Upper lobe of left lung (tissue), 6 donors: ENCODE results near the gene PRKAG2. TPM values are rescaled to one million over a fixed set of nuclear protein-coding genes. Genes with fewer than 3 reads are reported as not detected.

Source experiments
- ATAC-seq, 2 donors: fragments of 200-7000 bp; cut with Tn5 transposase; one replicate each; pipeline ENCODE4 v1.9.1; 2022; ENCODE audit warnings: mild to moderate bottlenecking in 2 of 2, moderate library complexity in 2 of 2; ENCODE audit not compliant: low FRiP score in 2 of 2
- DNase-seq, 2 donors: peaks; one replicate each; pipeline ENCODE4 v3.0.0-alpha.2; 2019 to 2020
- H3K27ac ChIP-seq, 4 donors: fragments of 200-600 bp; sonication (generic); one replicate each; pipeline ENCODE4 v1.5.1; 2016 to 2019
- H3K27me3 ChIP-seq, 4 donors: fragments of 200-600 bp; sonication (generic); one replicate each; pipeline ENCODE4 v1.5.1; 2017 to 2019
- H3K36me3 ChIP-seq, 4 donors: fragments of 200-600 bp; sonication (generic); one replicate each; pipeline ENCODE4 v1.5.1; 2016 to 2019
- H3K4me1 ChIP-seq, 4 donors: fragments of 200-600 bp; sonication (generic); one replicate each; pipeline ENCODE4 v1.5.1; 2018 to 2019
- H3K4me3 ChIP-seq, 4 donors: fragments of 200-600 bp; sonication (generic); one replicate each; pipeline ENCODE4 v1.5.1; 2017 to 2019; ENCODE audit warnings: mild to moderate bottlenecking in 2 of 4, moderate library complexity in 1 of 4
- H3K9me3 ChIP-seq, 4 donors: fragments of 200-600 bp; sonication (generic); one replicate each; pipeline ENCODE4 v1.5.1; 2018 to 2019
- EP300 ChIP-seq, 4 donors: sonication (generic); formaldehyde crosslinking; IDR thresholded peaks; one replicate each; pipeline ENCODE4 v1.5.1; 2017; ENCODE audit warnings: antibody characterized with exemption in 4 of 4, control low read depth in 2 of 4
- POLR2A ChIP-seq, 4 donors: fragments of 450-650 bp; IDR thresholded peaks; one replicate each; pipeline ENCODE4 v1.5.1; 2016 to 2017; ENCODE audit warnings: antibody characterized with exemption in 4 of 4, mild to moderate bottlenecking in 2 of 4
- POLR2AphosphoS5 ChIP-seq, 2 donors: sonication (generic); formaldehyde crosslinking; IDR thresholded peaks; one replicate each; pipeline ENCODE4 v1.5.1; 2017; ENCODE audit warnings: antibody characterized with exemption in 2 of 2
- WGBS, 2 donors: methylation state at CpG; one replicate each; pipeline ENCODE4 v1.1.5; 2017 to 2018; 5-methylcytosine and 5-hydroxymethylcytosine counted together
- total RNA-seq, 6 donors: library from RNA; depleted of rRNA in 4 of 6; stranded (reverse); fragments of >200 nt in 4 of 6; gene quantifications; one replicate each; pipeline versions ENCODE4 v1.1.0 to v1.2.1, GENCODE V29; 2016 to 2021
- TF ChIP-seq, protein P1 (sequence below), 6 experiments: fragments of 450-650 bp in 4 of 6; fragments of 200-600 bp in 2 of 6; sonication (generic) in 2 of 6; IDR thresholded peaks; one replicate each; pipeline ENCODE4 v1.5.1; 2016 to 2019; ENCODE audit warnings: antibody characterized with exemption in 6 of 6
- donor health status: DM: no; HTN: no; CAD: no; lungs with moderate emphysema.
- donor health status: DM: no; HTN: yes; CAD: no; lungs with severe emphysema.

PRKAG2 gene
- total RNA-seq, 6 donors from 2014 or later, result 20.6 to 68.1 (median 29.6) TPM

DNA sequence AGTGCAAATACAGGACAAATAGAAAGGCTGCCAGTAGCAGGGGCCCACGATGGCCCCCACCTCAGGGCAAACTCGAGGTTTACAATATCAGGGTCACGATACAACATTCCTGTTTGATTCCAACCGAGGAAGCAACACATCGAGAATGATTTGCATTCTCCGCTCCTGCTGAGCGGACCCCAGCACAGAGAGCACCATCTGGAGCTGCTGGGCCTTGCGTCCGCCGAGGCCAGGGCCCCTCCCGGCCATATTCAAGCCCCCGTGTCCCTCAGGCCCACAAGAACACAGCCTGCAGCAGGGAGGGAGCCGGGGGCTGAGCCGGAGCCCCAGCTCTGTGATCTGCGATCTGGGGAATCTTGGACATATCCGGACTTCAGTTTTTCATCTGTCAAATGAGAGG lies 84.3 kb downstream of the PRKAG2 start:
- 73 to 79% methylated on average over 9 to 12 of the region's 16 CpGs for WGBS, 2 donors
- H3K4me1 ChIP-seq, result peaks cover 32 to 53% (median 44%) of the 10 kb centered on the region in 4 donors
- no peaks in the 10 kb centered on the region for H3K9me3 ChIP-seq
- no peak for DNase-seq
- no peak overlapping the region for H3K4me3 ChIP-seq
- no peak for TF ChIP-seq POLR2AphosphoS5 (IDR thresholded peaks at IDR 0.05)
- no peaks in the 10 kb centered on the region for H3K27me3 ChIP-seq
- H3K27ac ChIP-seq, result peak overlapping the region in 3 of 4 donors; percentile 17 to 93 (median 81)
- no peak for ATAC-seq
- H3K36me3 ChIP-seq, result no peaks in the 10 kb centered on the region

DNA sequence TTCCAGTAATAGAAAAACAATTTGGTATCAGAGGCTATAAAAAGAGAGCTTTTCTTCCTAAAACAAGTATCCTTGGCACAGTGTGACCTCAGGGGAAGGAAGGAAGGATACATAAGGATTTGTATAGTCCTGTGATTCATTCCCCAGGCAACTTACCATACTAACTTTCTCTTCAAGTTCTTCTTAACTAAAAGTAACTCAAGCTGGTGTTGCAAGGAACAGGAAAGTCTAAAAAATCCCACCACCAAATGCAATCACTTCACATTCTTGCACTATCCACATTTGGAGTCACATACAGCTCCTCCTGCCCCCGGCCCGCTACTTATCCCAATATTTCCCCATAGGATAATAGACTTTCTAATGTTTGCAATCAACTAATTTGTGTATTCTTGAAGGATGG lies 84.8 kb downstream of the PRKAG2 start:
- WGBS, 2 donors, result 92 to 93% methylated on average over 2 of the region's 2 CpGs
- Histone ChIP-seq H3K27me3 (no peaks in the 10 kb centered on the region), H3K4me3 (no peak overlapping the region), H3K36me3 (no peaks in the 10 kb centered on the region), H3K4me1 (peaks cover 27 to 48% (median 38%) of the 10 kb centered on the region in 4 donors), H3K27ac (peak overlapping the region in 1 of 4 donors; percentile 17), H3K9me3 (no peaks in the 10 kb centered on the region)
- ATAC-seq (no peak), DNase-seq (no peak)
- TF ChIP-seq POLR2A (IDR thresholded peaks at IDR 0.05), result no peak
- TF ChIP-seq, protein P1, sequence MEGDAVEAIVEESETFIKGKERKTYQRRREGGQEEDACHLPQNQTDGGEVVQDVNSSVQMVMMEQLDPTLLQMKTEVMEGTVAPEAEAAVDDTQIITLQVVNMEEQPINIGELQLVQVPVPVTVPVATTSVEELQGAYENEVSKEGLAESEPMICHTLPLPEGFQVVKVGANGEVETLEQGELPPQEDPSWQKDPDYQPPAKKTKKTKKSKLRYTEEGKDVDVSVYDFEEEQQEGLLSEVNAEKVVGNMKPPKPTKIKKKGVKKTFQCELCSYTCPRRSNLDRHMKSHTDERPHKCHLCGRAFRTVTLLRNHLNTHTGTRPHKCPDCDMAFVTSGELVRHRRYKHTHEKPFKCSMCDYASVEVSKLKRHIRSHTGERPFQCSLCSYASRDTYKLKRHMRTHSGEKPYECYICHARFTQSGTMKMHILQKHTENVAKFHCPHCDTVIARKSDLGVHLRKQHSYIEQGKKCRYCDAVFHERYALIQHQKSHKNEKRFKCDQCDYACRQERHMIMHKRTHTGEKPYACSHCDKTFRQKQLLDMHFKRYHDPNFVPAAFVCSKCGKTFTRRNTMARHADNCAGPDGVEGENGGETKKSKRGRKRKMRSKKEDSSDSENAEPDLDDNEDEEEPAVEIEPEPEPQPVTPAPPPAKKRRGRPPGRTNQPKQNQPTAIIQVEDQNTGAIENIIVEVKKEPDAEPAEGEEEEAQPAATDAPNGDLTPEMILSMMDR (IDR thresholded peaks at IDR 0.05), result no peak
- TF ChIP-seq EP300 (IDR thresholded peaks at IDR 0.05), result no peak
- no peak for TF ChIP-seq POLR2AphosphoS5 (IDR thresholded peaks at IDR 0.05)

DNA sequence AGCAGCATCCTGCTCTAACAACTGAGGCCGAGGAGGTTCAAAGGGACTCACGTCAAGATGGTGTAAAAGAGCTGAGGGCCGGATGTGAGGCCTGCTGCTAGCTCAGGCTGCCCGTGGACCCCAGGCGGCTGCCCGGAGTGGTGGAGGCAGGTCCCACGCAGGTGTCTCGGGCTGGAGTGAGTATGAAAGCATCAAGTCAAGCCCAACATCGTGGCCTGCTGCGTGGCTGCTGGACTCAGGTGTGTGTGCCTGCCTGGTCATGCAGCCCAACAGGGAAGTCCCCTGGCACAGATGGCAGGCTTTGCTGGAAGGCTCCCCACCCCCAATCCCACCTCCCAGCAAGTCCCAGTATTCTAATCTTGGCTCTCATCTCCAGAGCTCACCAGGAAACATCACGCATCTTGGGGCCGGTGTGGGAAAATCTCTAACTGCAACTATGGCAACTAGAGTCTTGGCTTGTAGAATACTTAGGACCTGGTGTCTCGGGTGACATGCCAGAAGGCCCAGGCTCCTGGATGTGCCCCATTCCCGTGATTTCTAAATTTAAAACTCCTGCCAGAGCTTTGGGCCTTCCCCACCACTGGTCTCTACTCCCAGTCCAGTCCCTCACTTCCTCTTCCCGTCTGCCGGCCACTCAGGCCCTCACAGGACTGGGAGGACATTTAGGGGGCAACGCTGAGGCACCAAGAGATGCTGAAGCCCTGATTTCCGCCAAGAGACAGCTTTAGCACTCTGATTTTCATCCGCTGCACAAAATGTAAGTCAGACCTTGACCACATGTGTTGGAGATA lies 85.9 kb downstream of the PRKAG2 start:
- no peak for TF ChIP-seq POLR2A (IDR thresholded peaks at IDR 0.05)
- TF ChIP-seq POLR2AphosphoS5 (IDR thresholded peaks at IDR 0.05), result no peak
- no peak for TF ChIP-seq EP300 (IDR thresholded peaks at IDR 0.05)
- Histone ChIP-seq H3K4me1 (peaks cover 17 to 37% (median 28%) of the 10 kb centered on the region in 4 donors), H3K36me3 (no peaks in the 10 kb centered on the region), H3K9me3 (no peaks in the 10 kb centered on the region), H3K27ac (peak overlapping the region in 1 of 4 donors; percentile 15), H3K4me3 (no peak overlapping the region), H3K27me3 (no peaks in the 10 kb centered on the region)
- DNase-seq (no peak), ATAC-seq (no peak)
- 88 to 89% methylated on average over 12 to 18 of the region's 19 CpGs for WGBS, 2 donors

GRCh38 chr7:151790095-151790829 lies 86.7 kb downstream of the PRKAG2 start:
- Histone ChIP-seq H3K9me3 (no peaks in the 10 kb centered on the region), H3K4me3 (no peak overlapping the region), H3K27ac (no peak overlapping the region), H3K27me3 (no peaks in the 10 kb centered on the region), H3K36me3 (no peaks in the 10 kb centered on the region), H3K4me1 (peaks cover 13 to 32% (median 23%) of the 10 kb centered on the region in 4 donors)
- WGBS, 2 donors, result 89% methylated on average over 11 of the region's 11 CpGs
- TF ChIP-seq POLR2A (IDR thresholded peaks at IDR 0.05) (no peak), POLR2AphosphoS5 (IDR thresholded peaks at IDR 0.05) (no peak), EP300 (IDR thresholded peaks at IDR 0.05) (no peak)
- TF ChIP-seq, protein P1 (IDR thresholded peaks at IDR 0.05), result no peak
- ATAC-seq (no peak), DNase-seq (no peak)

DNA sequence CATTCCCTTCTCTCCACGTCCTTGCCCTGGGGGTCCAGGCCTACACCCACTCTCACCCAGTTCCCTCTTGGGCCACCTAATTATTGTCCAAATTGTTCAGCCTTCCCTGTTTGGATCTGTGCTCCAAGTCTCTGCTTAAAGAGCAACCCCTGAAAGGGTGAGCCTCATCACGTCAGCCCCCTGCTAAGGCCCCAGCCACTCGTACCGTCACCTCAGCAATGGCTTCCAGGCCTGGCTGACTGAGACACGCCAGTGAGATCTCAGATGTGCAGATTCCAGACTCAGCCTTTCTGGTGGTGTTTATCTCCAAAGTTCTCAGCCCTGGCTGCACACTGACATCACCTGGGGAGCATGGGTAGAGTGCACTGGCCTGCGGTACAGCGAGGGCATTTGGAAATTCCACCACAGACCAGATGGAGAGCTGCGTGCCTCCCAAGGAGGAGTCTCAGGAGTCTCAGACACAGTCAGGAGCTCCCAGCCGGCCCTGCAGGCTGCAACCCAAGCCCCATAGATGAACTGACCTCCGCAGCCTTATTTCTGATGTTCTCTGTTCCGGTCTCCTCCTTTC lies 87.5 kb downstream of the PRKAG2 start:
- no peak overlapping the region for H3K4me3 ChIP-seq
- no peak for TF ChIP-seq POLR2A (IDR thresholded peaks at IDR 0.05)
- no peak for TF ChIP-seq POLR2AphosphoS5 (IDR thresholded peaks at IDR 0.05)
- no peak for TF ChIP-seq EP300 (IDR thresholded peaks at IDR 0.05)
- TF ChIP-seq, protein P1 (IDR thresholded peaks at IDR 0.05), result no peak
- 87 to 90% methylated on average over 9 to 11 of the region's 11 CpGs for WGBS, 2 donors
- no peaks in the 10 kb centered on the region for H3K9me3 ChIP-seq
- ATAC-seq (no peak), DNase-seq (no peak)
- no peak overlapping the region for H3K27ac ChIP-seq
- H3K4me1 ChIP-seq, result peaks cover 7 to 24% (median 15%) of the 10 kb centered on the region in 4 donors
- no peaks in the 10 kb centered on the region for H3K36me3 ChIP-seq
- H3K27me3 ChIP-seq, result no peaks in the 10 kb centered on the region
